ENCODE results near the gene MAVS.
"Not testable (repeated sequence)": the region's sequence is repeated elsewhere in the genome, so short reads cannot be mapped to it uniquely, and the experiment has no call there.

MAVS gene

DNA sequence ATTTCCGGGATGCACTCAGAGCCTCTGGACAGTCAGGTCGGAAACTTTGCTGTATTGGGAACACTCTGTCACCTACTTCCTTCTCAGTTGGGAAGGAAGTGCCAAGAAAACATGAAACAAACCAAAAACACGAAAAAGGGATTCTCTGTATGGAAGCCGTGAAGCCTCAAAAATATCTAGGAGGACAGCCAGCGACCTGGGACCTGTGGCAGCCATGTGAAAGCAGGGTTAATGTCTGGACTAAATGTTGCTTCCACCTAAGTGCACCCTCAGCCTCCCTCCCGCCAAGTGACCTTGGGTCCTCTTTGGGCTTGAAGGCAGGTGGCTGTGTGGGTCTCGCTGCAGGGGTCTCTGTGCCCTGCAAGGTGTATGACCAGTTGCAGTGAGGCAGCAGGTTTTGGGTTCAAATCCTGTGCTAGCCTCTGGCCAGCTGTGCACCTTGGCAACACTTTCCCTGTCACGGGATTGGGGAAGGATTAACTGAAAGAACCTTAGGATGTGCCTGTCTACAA is 851 bp downstream of the MAVS start:
- in situ Hi-C loops (cut with MboI; ENCODE audit: low sequenced_read_pairs), result no loop called here

DNA sequence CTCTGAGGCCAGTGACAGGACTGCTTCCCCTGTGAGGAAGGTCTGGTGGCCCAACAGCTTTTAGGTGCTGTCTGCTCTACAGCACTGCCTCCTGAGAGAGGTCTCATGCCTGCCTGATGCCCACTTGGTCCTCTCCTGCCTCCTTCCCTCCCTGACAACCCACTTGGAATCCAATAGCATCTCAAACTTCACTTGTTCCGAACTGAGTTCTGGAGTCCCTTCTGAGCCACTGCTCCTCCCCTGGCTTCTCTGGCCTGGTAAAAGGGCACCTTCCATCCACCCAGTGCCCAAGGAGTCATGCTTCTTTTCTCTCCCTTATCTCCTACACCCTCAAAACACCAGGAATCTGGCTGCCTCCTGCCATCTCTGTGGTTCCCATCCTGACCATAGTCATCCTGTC is 1.9 kb downstream of the MAVS start:
- in situ Hi-C loops (cut with MboI; ENCODE audit: low sequenced_read_pairs), result no loop called here

DNA sequence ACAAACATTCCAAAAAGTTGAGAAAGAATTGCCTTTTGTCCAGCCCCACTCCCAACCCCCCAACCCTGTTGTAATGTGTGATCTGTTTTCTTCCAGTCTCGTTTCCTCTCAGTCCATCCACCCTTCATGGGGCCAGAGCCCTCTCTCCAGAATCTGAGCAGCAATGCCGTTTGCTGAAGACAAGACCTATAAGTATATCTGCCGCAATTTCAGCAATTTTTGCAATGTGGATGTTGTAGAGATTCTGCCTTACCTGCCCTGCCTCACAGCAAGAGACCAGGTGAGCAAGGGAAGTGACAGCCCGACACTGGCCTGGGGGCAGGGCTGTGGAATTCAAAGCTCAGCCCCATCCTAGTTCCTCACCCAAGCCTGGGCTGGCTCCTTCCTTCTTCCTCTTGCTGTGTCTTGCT is 7.8 kb downstream of the MAVS start:
- in situ Hi-C loops (cut with MboI; ENCODE audit: low sequenced_read_pairs), result no loop called here

DNA sequence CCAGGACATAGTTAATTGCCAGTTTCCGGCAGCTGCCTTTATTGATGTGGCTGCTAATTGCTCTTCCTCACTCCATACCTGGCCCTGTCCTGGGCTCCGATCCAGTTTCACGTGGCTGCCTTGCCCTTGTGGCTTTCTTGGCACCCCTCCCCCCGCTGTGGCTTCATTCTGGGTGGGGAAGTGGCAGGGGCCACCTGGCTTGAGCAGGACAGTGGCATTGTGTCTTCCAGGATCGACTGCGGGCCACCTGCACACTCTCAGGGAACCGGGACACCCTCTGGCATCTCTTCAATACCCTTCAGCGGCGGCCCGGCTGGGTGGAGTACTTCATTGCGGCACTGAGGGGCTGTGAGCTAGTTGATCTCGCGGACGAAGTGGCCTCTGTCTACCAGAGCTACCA is 10.8 kb downstream of the MAVS start:
- in situ Hi-C loops (cut with MboI; ENCODE audit: low sequenced_read_pairs), result no loop called here

DNA sequence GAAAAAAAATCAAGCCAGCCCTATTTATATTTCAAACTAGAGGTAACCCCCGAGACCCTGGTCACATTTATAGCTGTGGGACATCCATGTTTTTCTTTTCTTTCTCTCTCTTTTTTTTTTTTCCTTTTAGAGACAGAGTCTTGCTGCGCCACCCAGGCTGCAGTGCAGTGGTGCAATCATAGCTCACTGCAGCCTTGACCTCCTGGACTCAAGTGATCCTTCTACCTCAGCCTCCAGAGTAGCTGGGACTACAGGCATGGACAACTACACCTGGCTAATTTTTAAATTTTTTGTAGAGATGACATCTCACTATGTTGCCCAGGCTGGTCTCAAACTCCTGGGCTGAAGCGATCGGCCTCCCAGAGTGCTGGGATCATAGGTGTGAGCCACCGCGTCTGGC is 12.1 kb downstream of the MAVS start:
- in situ Hi-C loops (cut with MboI; ENCODE audit: low sequenced_read_pairs), result no loop called here

DNA sequence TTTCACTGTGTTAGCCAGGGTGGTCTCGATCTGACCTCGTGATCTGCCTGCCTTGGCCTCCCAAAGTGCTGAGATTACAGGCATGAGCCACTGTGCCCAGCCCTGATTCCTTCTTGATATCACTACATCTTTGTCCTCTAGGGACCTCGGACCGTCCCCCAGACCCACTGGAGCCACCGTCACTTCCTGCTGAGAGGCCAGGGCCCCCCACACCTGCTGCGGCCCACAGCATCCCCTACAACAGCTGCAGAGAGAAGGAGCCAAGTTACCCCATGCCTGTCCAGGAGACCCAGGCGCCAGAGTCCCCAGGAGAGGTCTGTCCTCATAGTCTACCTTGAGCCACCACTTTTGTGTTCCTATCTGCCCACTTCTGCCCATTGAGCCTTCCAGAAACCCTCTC is 14.6 kb downstream of the MAVS start:
- in situ Hi-C loops (cut with MboI; ENCODE audit: low sequenced_read_pairs), result no loop called here

DNA sequence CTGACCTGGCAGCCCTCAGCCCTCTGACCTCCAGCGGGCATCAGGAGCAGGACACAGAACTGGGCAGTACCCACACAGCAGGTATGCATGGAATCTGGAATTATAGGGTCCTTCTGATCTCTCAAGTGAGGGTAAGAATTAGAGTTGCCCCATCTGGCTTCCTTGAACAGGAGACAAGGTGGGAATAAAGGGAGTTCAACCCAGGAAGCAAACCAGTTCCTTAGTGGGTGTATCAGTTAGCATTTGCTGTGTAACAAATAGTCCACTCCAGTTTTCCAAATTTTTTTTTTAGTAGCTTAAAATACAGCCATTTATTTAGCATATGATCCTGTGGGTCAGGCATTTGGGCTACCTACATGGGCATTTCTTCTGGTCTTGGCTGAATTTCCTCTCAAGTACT is 15.7 kb downstream of the MAVS start:
- in situ Hi-C loops (cut with MboI; ENCODE audit: low sequenced_read_pairs), result no loop called here

DNA sequence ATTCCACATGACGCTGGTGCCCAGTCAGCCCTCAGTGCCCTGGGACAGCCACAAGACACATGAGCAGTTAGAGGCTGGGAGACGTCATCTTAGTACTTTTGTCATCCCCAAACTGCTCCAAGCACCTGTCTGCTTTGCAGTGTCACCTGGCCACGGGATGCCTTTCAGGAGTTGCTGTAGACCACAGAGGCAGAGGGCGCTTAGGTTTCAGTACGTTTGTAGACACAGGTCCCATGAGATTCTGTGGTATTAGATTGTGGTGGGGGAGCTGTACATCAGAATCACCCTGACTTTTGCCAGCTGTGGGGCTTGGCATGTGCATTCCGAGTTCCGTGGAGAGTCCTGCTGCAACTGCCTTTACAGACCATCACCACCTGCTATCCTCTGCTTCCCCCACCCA is 16.7 kb downstream of the MAVS start:
- in situ Hi-C loops (cut with MboI; ENCODE audit: low sequenced_read_pairs), result no loop called here

DNA sequence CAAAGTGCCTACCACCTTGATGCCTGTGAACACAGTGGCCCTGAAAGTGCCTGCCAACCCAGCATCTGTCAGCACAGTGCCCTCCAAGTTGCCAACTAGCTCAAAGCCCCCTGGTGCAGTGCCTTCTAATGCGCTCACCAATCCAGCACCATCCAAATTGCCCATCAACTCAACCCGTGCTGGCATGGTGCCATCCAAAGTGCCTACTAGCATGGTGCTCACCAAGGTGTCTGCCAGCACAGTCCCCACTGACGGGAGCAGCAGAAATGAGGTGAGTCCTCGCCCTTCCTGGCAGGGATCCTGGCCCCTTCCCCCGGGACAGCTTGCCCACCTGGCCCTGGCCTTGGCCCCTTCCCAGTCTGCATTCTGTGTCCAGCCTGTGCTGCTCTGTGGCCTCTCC is 17.9 kb downstream of the MAVS start:
- in situ Hi-C loops (cut with MboI; ENCODE audit: low sequenced_read_pairs), result no loop called here

DNA sequence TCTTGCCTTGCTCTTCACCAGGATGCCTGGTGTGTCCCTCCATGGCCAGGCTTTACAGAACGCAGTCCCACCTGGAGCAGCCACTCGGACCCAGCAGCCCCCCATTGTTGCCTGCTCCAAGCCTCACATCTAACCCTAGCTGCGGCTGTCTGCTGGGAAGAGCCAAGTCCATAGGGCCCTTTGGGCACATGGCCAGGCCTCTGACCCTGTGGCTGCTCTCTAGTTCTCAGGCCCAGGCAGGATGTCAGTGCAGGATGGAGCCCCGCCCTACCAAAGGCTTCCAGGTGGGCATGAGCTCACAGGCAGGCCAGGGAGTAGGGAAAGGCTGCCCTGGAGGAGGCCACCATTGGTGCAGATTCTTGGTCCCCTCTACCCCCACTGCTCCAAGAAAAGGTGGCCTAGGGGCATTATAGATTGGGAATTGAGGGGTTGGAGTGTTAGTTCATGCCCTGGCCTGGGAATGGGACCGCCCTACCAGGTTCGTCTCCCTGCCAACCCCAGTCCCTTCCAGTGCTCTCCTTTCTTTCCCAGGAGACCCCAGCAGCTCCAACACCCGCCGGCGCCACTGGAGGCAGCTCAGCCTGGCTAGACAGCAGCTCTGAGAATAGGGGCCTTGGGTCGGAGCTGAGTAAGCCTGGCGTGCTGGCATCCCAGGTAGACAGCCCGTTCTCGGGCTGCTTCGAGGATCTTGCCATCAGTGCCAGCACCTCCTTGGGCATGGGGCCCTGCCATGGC is 18.7 kb downstream of the MAVS start:
- in situ Hi-C loops (cut with MboI; ENCODE audit: low sequenced_read_pairs), result no loop called here

DNA sequence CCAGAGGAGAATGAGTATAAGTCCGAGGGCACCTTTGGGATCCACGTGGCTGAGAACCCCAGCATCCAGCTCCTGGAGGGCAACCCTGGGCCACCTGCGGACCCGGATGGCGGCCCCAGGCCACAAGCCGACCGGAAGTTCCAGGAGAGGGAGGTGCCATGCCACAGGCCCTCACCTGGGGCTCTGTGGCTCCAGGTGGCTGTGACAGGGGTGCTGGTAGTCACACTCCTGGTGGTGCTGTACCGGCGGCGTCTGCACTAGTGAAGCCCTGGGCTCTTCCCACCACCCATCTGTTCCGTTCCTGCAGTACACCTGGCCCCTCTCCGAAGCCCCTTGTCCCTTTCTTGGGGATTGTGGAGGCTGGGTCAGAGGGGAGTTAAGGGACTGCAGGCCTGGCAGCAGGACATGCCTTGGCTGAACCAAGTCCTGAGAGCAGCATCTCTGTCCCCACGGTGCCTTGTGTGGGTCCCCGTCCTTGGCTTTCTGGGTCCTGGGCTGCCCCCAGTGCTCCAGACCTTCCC is 19.3 kb downstream of the MAVS start:
- in situ Hi-C loops (cut with MboI; ENCODE audit: low sequenced_read_pairs), result no loop called here

DNA sequence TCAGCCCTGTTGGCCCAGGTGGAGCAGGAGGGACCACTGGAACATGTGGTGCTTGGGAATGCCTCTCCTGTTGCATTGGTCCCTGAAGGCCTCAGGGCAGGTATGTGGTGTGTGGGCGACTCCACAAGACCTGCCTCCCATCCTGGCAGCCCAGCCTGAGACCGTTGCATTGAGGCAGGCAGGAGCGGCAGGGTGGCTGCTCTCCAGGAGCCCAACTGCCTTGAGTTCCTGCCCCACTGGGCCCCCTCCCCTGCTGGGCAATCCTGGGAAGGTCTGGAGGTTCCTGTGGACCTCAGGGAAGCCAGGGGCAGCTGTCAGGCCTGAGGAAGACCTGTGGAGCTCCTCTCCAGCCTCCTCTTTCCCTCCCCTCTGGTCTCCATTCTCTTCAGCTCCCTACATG is 19.8 kb downstream of the MAVS start:
- in situ Hi-C loops (cut with MboI; ENCODE audit: low sequenced_read_pairs), result no loop called here

DNA sequence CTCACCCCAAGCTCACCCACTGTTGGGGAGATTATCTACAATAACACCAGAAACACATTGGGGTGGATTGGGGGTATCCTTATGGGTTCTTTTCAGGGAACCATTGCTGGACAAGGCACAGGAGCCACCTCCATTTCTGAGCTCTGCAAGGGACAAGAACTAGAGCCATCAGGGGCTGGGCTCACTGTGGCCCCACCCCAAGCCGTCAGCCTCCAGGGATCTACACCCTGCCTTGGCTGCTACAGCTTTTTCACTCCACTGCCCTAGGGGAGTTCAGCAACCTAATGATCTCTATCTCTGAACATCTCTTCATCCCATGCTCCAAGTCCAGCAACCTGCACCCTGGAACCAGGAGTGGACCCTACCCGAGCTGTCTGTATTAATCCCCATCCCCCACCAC is 21.2 kb downstream of the MAVS start:
- in situ Hi-C loops (cut with MboI; ENCODE audit: low sequenced_read_pairs), result no loop called here

DNA sequence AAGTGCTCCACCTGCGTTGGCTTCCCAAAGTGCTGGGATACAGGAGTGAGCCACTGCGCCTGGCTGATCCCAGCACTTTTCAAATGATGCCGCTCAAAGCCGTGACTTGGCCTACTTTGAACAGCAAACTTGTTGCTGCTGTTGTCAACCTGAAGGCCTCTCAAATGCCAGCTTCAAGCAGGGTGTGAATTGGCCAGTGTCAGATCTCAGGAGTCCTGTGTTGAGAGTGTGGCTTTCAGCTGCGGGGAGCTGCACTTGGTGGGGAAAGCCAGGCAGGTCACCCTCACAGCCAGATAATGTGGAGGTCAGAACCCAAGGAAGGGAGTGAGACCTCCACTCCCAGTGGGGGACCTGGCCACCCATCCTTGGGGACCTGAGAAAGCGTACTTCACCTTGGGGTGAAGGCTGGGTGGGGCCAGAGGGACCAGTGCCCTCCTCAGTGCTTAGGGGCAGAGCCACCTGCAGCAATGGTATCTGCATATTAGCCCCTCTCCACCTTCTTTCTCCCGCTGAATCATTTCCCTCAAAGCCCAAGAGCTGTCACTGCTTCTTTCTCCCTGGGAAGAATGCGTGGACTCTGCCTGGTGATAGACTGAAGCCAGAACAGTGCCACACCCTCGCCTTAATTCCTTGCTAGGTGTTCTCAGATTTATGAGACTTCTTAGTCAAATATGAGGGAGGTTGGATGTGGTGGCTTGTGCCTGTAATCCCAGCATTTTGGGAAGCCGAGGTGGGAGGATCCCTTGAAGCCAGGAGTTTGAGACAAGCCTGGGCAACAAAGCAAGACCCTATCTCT is 23.4 kb downstream of the MAVS start:
- in situ Hi-C loops (cut with MboI; ENCODE audit: low sequenced_read_pairs), result no loop called here

DNA sequence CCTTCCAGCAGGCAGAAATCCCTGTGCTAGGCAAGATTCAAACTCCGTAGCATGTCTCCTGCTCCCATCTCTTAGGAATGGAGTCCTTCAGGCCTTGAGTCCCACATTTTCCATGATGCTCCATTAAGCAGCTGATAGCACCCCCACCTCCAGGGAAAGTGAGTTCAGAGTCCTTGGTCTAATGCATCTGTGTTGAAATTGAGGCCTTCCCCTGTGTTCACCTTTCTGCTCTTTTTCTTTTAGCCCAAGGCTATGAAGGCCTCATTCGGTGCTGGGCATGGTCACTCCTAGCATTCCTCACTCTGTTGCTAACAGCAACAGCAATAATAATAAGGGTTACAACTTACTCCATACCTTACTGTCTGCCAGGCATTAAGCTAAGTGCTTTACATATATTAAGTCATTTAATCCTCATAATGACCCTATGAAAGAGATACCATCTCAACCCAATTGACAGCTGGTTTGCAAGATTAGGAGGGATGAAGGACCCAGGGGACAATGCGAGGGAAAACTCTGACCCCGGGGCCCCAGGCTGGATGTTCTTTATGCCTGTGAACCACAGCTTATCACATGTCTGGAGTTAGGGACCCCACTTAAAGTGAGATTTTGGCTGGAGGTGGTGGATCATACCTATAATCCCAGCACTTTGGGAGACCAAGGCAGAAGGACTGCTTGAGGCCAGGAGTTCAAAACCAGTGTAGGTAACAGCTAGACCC is 25.1 kb downstream of the MAVS start:
- in situ Hi-C loops (cut with MboI; ENCODE audit: low sequenced_read_pairs), result no loop called here

DNA sequence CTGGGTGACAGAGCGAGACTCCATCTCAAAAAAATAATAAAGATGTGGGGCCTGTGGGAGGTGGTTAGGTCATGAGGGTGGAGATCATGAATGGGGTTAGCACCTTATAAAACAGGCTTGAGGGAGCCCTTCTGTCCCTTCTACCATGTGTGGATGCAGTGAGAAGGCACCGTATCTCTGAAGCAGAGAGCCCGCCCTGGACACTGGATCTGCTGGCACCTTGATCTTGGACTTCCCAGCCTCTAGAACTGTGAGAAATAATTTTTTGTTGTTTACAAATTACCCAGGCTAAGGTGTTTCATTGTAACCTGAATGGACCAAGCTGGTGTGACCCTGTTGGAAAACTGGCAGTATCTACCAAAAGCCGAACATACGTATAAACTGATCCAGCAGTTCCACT is 26.9 kb downstream of the MAVS start:
- in situ Hi-C loops (cut with MboI; ENCODE audit: low sequenced_read_pairs), result no loop called here

DNA sequence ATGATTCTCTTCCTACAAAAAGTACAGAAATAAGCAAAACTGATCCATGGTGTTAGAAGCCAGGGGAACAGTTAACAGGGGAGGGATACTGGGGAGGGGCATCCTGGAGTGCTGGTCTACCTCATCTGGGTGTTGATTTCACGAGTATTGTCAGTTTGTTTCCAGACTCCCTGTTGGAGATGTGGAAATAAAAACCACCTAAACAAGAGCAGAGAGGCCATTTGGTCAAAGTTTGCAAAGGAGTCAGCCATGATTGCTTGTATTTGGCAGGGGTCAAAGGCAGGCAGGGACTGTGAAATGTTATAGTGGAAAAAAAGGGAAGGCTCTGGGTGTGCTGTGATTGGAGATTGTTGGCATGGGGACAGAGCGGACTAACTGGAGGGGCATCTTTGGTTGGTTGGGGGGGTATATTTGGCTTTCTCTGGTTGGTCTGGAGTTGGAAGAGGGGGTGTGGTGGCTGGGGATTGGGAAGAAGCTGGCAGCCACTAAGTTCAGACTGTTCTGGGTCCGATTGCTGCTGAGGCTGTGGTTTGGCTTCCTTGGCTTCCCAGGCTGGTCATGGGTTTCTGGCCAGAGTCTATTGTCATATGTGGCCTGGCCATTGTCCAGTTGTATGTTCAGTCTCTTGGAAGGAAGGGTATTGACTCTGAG is 27.7 kb downstream of the MAVS start:
- in situ Hi-C loops (cut with MboI; ENCODE audit: low sequenced_read_pairs), result no loop called here

DNA sequence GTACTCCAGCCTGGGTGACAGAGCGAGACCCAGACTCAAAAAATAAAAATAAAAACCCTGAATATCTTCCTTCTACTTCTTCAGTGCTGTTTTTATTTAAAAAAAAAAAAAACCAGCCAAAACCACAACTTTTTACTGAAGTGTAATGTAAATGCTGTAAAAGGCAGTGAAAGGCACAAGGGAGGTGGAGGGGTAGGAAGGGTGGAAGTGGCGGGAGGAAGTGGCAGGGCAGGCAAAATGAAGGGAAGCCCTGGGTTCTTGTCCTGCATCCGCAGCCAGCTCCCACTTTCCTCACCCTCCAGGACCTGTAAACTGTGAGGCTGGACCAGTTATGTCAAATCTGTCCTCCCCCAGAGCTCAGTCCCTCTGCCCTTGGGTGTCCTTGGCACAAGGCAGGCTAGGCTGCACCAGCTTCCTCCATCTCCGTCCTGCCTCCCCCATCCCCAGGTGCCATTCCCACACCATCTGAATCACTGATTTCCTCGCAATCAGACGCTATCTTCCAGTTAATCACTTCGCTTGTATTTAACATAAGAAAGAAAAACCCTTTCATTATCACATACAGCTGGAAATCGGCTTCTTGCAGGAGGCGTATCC is 28.8 kb downstream of the MAVS start:
- in situ Hi-C loops (cut with MboI; ENCODE audit: low sequenced_read_pairs), result no loop called here

DNA sequence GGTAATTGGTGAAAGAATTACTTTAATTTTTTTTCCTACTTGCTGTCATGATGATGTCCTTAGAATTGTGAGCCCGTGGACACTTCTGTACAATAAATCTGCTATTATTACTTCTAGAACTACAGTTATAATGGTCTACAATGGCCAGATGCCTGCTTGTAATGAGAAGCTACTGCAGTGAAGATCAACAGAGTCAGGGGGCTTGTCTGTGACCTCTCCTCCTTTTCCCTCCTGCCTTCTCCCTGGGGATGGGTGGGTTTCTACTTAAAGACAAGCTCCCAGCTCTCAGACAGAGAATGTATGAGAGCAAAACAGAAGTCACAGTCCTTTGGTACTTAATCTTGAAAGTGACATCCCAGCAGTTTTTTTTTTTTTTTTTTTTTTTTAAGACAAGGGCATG is 29.4 kb downstream of the MAVS start:
- in situ Hi-C loops (cut with MboI; ENCODE audit: low sequenced_read_pairs), result no loop called here

DNA sequence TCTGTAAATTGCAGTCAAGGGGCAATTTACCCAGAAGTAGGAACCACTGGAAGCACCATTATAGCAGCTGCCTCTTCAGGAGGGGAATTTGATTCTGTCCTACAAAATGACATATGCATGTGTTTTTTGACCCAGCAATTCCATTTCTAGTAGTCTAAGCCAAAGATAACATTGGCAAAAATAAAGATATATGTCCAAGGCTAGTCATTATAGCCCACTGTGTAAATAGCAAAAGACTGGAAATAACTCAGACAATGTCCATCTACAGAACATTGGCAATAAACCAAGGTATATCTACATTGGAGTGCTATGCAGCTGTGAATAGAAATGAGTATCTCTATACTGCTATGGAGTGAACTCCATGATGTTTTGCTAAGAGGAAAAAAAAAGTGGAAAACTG is 30.0 kb downstream of the MAVS start:
- in situ Hi-C loops (cut with MboI; ENCODE audit: low sequenced_read_pairs), result no loop called here

DNA sequence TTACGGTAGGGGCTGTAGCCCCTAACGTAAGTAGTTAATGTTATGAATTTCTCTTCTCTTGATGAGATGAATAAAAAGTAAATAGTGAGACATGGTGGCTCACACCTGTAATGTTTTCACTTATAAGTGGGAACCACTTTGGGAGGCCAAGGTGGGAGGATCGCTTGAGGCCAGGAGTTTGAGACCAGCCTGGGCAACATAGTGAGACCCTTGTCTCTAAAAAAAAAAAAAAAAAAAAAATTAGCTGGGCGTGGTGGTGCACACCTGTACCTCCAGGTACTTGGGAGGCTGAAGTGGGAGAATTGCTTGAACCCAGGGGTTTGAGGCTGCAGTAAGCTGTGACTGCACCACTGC is 32.3 kb downstream of the MAVS start:
- in situ Hi-C loops (cut with MboI; ENCODE audit: low sequenced_read_pairs), result not testable (repeated sequence)

Data from HL-60/S4 treated with phorbol 12-myristate 13-acetate at 8.2 ng/mL for 4 days and 3 days (cell line).